ENCODE data around the gene SARNP.

The SARNP gene

DNA sequence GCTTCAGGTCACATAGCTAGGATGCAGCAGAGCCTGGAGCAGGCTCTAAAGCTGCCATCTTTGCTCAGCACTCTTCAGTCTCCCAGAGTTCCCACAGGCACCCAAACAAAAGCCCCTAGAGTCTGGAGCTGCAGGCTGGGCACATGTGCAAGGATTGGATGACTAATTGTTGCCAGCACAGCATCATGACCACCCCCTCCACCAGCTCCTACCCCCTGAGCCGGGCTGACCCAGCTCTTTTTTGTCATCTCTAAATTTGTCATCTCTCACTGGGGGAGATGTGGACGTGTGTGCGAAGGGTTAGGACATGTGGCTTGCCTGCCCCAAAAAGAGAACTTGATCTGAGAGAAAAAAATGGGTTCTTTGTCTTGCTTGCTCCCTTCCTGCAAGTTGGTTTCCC, 29.5 kb upstream of the SARNP start:
- H3K27ac ChIP-seq (ENCODE audit: low read length) = no peak overlapping the region
- H3K36me3 ChIP-seq (ENCODE audit: insufficient read depth, low read length) = no peaks in the 10 kb centered on the region
- TF ChIP-seq, protein P1, sequence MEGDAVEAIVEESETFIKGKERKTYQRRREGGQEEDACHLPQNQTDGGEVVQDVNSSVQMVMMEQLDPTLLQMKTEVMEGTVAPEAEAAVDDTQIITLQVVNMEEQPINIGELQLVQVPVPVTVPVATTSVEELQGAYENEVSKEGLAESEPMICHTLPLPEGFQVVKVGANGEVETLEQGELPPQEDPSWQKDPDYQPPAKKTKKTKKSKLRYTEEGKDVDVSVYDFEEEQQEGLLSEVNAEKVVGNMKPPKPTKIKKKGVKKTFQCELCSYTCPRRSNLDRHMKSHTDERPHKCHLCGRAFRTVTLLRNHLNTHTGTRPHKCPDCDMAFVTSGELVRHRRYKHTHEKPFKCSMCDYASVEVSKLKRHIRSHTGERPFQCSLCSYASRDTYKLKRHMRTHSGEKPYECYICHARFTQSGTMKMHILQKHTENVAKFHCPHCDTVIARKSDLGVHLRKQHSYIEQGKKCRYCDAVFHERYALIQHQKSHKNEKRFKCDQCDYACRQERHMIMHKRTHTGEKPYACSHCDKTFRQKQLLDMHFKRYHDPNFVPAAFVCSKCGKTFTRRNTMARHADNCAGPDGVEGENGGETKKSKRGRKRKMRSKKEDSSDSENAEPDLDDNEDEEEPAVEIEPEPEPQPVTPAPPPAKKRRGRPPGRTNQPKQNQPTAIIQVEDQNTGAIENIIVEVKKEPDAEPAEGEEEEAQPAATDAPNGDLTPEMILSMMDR (IDR thresholded peaks at IDR 0.05; ENCODE audit: borderline replicate concordance, extremely low read depth, low read length, poor library complexity, severe bottlenecking) = no peak
- no peaks in the 10 kb centered on the region for H3K4me1 ChIP-seq (ENCODE audit: insufficient read depth, low read length)
- no peak overlapping the region for H3K4me3 ChIP-seq (ENCODE audit: low read depth in 1 of 2, low read length in 2 of 2)
- H3K79me2 ChIP-seq (ENCODE audit: insufficient read depth, low read length) = no peaks in the 10 kb centered on the region
- peaks cover 37% of the 10 kb centered on the region for H3K27me3 ChIP-seq (ENCODE audit: insufficient read depth, low read length, poor library complexity)
- no peak for DNase-seq
- H2AFZ ChIP-seq (ENCODE audit: low read depth, low read length) = no peak overlapping the region
- H4K20me1 ChIP-seq (ENCODE audit: insufficient read depth, low read length) = no peaks in the 10 kb centered on the region
- H3K4me2 ChIP-seq (ENCODE audit: insufficient read depth, low read length) = no peak overlapping the region
- no peak overlapping the region for H3K9ac ChIP-seq (ENCODE audit: low read depth, low read length)
- no peaks in the 10 kb centered on the region for H3K9me3 ChIP-seq (ENCODE audit: insufficient read depth, low read length, severe bottlenecking)
- ATAC-seq (ENCODE audit: insufficient read depth, low read depth) = no peak

DNA sequence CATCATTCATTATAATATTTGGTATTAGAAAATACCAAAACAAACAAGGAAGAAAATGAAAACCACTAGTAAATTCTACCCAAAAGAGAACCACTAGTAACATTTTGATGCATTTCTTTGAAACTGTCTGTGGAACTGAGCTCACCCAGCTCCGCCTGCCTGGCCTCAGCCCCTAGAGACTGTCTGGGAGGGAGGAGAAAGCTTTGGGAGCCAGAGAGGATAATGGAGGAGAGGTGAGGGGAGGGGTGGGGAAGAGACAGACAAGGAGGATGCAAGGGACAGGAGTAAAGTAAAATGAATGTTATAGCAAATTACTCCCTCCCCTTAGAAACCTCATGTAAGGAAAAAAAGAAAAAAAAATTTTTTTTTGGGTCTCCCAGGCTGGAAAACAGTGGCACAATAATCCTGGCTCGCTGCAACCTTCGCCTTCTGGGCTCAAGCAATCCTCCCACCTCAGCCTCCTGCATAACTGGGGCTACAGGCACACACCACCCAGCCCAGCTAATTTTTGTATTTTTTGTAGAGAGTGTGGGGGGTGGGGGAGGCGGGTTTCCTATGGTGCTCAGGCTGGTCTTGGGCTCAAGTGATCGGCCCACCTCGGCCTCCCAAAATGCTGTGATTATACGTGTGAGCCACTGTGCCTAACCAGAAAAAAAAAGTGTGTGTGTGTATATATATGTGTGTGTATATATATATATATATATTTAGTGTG, 28.4 kb upstream of the SARNP start:
- H3K27me3 ChIP-seq (ENCODE audit: insufficient read depth, low read length, poor library complexity) = peaks cover 37% of the 10 kb centered on the region
- no peak overlapping the region for H3K4me3 ChIP-seq (ENCODE audit: low read depth in 1 of 2, low read length in 2 of 2)
- H4K20me1 ChIP-seq (ENCODE audit: insufficient read depth, low read length) = no peaks in the 10 kb centered on the region
- DNase-seq = no peak
- no peaks in the 10 kb centered on the region for H3K79me2 ChIP-seq (ENCODE audit: insufficient read depth, low read length)
- no peaks in the 10 kb centered on the region for H3K9me3 ChIP-seq (ENCODE audit: insufficient read depth, low read length, severe bottlenecking)
- TF ChIP-seq, protein P1 (IDR thresholded peaks at IDR 0.05; ENCODE audit: borderline replicate concordance, extremely low read depth, low read length, poor library complexity, severe bottlenecking) = no peak
- no peak for TF ChIP-seq EZH2 (IDR thresholded peaks at IDR 0.05; ENCODE audit: borderline replicate concordance, low read depth, low read length, severe bottlenecking)
- no peak overlapping the region for H3K27ac ChIP-seq (ENCODE audit: low read length)
- no peak for ATAC-seq (ENCODE audit: insufficient read depth, low read depth)
- no peak overlapping the region for H3K9ac ChIP-seq (ENCODE audit: low read depth, low read length)
- no peak overlapping the region for H2AFZ ChIP-seq (ENCODE audit: low read depth, low read length)
- no peak overlapping the region for H3K4me2 ChIP-seq (ENCODE audit: insufficient read depth, low read length)
- H3K36me3 ChIP-seq (ENCODE audit: insufficient read depth, low read length) = no peaks in the 10 kb centered on the region
- H3K4me1 ChIP-seq (ENCODE audit: insufficient read depth, low read length) = no peaks in the 10 kb centered on the region

DNA sequence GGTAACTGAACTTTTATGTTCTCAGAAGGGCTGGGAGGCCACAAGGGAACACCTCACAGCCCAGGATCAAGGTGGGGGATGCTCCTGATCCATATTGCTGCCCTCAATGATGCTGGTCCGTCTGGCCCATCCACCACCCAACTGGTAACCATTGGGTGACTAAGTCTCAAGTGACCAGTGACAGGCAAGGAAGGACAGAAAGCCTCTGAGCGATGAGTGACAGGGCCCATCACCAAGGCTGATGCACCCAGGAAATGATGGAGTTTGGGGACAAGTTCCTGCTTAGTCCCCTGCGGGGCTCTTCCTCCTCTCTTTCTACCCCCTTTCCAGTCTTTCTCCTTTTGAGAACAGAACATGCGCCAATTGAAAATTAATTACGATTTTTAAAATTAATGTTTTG, 27.8 kb upstream of the SARNP start:
- Histone ChIP-seq H3K4me2 (ENCODE audit: insufficient read depth, low read length) (no peak overlapping the region), H3K9me3 (ENCODE audit: insufficient read depth, low read length, severe bottlenecking) (no peaks in the 10 kb centered on the region), H3K36me3 (ENCODE audit: insufficient read depth, low read length) (no peaks in the 10 kb centered on the region), H3K27ac (ENCODE audit: low read length) (no peak overlapping the region), H3K79me2 (ENCODE audit: insufficient read depth, low read length) (no peaks in the 10 kb centered on the region), H3K4me1 (ENCODE audit: insufficient read depth, low read length) (no peaks in the 10 kb centered on the region), H3K27me3 (ENCODE audit: insufficient read depth, low read length, poor library complexity) (peaks cover 36% of the 10 kb centered on the region), H2AFZ (ENCODE audit: low read depth, low read length) (no peak overlapping the region), H4K20me1 (ENCODE audit: insufficient read depth, low read length) (no peaks in the 10 kb centered on the region), H3K9ac (ENCODE audit: low read depth, low read length) (no peak overlapping the region), H3K4me3 (ENCODE audit: low read depth in 1 of 2, low read length in 2 of 2) (no peak overlapping the region)
- ATAC-seq (ENCODE audit: insufficient read depth, low read depth) (no peak), DNase-seq (no peak)
- no peak for TF ChIP-seq EZH2 (IDR thresholded peaks at IDR 0.05; ENCODE audit: borderline replicate concordance, low read depth, low read length, severe bottlenecking)
- TF ChIP-seq, protein P1 (IDR thresholded peaks at IDR 0.05; ENCODE audit: borderline replicate concordance, extremely low read depth, low read length, poor library complexity, severe bottlenecking) = no peak

Measured in DND-41 (cell line).